Measurements from ENCODE around the gene HIPK2. TPM values are rescaled to one million over a fixed set of nuclear protein-coding genes. Genes with fewer than 3 reads are reported as not detected.
A peak's percentile ranks its signal among the peaks of the same experiment; 100 is the strongest.

Gene HIPK2
- total RNA-seq, 3 donors from 2014 or later (not counting 1 experiment from before 2014, with no cell fraction given), result 127 to 145 (median 144) TPM

- peaks cover 51 to 65% of the 10 kb centered on the region in 2 donors for H3K4me1 Mint-ChIP-seq
- intact Hi-C loops (cut with micrococcal nuclease), result no loop called here
- no peaks in the 10 kb centered on the region for H3K27me3 ChIP-seq (ENCODE audit: control insufficient read depth, insufficient read depth, low read length)
- 100% methylated on average over 2 of the region's 2 CpGs for WGBS (ENCODE audit: insufficient coverage)
- H3K27ac ChIP-seq (ENCODE audit: low read length), result no peak overlapping the region
- H3K9me3 Mint-ChIP-seq, result no peaks in the 10 kb centered on the region
- H3K27ac Mint-ChIP-seq, result peak overlapping the region; percentile 50 to 63
- no peaks in the 10 kb centered on the region for H3K27me3 Mint-ChIP-seq (ENCODE audit: low read depth in 2 of 2)
- no peak for ATAC-seq
- H3K4me3 ChIP-seq (ENCODE audit: low read length), result no peak overlapping the region
- no peak for TF ChIP-seq CTCF (IDR thresholded peaks at IDR 0.05)
- H3K9me3 ChIP-seq (ENCODE audit: control insufficient read depth, insufficient read depth, low read length), result no peaks in the 10 kb centered on the region
- no peaks in the 10 kb centered on the region for H3K36me3 Mint-ChIP-seq
- H3K4me3 Mint-ChIP-seq, result no peak overlapping the region
- DNase-seq, result no peak
- H3K36me3 ChIP-seq (ENCODE audit: control insufficient read depth, insufficient read depth, low read length), result no peaks in the 10 kb centered on the region
- peaks cover 23% of the 10 kb centered on the region for H3K4me1 ChIP-seq (ENCODE audit: control insufficient read depth, insufficient read depth, low read length)
Measured at GRCh38 chr7:139676390-139676789, 101.4 kb downstream of the HIPK2 start.

GRCh38 chr7:139675127-139676125, 102.4 kb downstream of the HIPK2 start:
- Histone ChIP-seq H3K4me1 (ENCODE audit: control insufficient read depth, insufficient read depth, low read length) (peaks cover 13% of the 10 kb centered on the region), H3K36me3 (ENCODE audit: control insufficient read depth, insufficient read depth, low read length) (no peaks in the 10 kb centered on the region), H3K27me3 (ENCODE audit: control insufficient read depth, insufficient read depth, low read length) (no peaks in the 10 kb centered on the region), H3K27ac (ENCODE audit: low read length) (no peak overlapping the region), H3K4me3 (ENCODE audit: low read length) (no peak overlapping the region), H3K9me3 (ENCODE audit: control insufficient read depth, insufficient read depth, low read length) (no peaks in the 10 kb centered on the region)
- H3K9me3 Mint-ChIP-seq, result no peaks in the 10 kb centered on the region
- peaks cover 41 to 55% of the 10 kb centered on the region in 2 donors for H3K4me1 Mint-ChIP-seq
- no peak for ATAC-seq
- intact Hi-C loops (cut with micrococcal nuclease), result no loop called here
- H3K36me3 Mint-ChIP-seq, result no peaks in the 10 kb centered on the region
- H3K4me3 Mint-ChIP-seq, result no peak overlapping the region
- no peaks in the 10 kb centered on the region for H3K27me3 Mint-ChIP-seq (ENCODE audit: low read depth in 2 of 2)
- DNase-seq, result no peak
- no peak for TF ChIP-seq CTCF (IDR thresholded peaks at IDR 0.05)
- H3K27ac Mint-ChIP-seq, result peak overlapping the region; percentile 50 to 63
- WGBS (ENCODE audit: insufficient coverage), result 71% methylated on average over 11 of the region's 12 CpGs

DNA sequence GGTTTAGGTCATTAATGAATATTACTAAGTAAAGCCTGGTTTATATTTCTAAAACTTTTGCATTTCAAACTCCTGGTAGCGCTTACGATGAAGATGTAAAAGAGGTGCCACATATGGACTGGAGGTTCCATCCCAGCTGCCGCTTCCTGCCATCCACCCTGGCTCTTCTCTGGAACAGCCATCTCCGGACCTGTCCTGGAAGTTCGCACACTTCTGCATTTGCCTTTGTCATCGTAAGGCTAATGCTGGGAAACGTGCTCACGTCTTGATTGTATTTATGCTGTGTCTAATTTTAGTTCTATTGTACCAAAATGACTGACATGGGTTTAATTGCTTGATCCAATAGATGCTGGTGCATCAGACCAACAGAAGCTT, 103.1 kb downstream of the HIPK2 start:
- no peak overlapping the region for H3K4me3 Mint-ChIP-seq
- peaks cover 41 to 55% of the 10 kb centered on the region in 2 donors for H3K4me1 Mint-ChIP-seq
- Histone ChIP-seq H3K4me1 (ENCODE audit: control insufficient read depth, insufficient read depth, low read length) (peaks cover 6% of the 10 kb centered on the region), H3K4me3 (ENCODE audit: low read length) (no peak overlapping the region), H3K9me3 (ENCODE audit: control insufficient read depth, insufficient read depth, low read length) (no peaks in the 10 kb centered on the region), H3K36me3 (ENCODE audit: control insufficient read depth, insufficient read depth, low read length) (no peaks in the 10 kb centered on the region), H3K27ac (ENCODE audit: low read length) (no peak overlapping the region), H3K27me3 (ENCODE audit: control insufficient read depth, insufficient read depth, low read length) (no peaks in the 10 kb centered on the region)
- TF ChIP-seq CTCF (IDR thresholded peaks at IDR 0.05), result no peak
- no peak for DNase-seq
- H3K27ac Mint-ChIP-seq, result peak overlapping the region; percentile 50 to 63
- intact Hi-C loops (cut with micrococcal nuclease), result no loop called here
- no peak for ATAC-seq
- no peaks in the 10 kb centered on the region for H3K27me3 Mint-ChIP-seq (ENCODE audit: low read depth in 2 of 2)
- no peaks in the 10 kb centered on the region for H3K36me3 Mint-ChIP-seq
- no peaks in the 10 kb centered on the region for H3K9me3 Mint-ChIP-seq
- 78% methylated on average over 8 of the region's 8 CpGs for WGBS (ENCODE audit: insufficient coverage)

Data from natural killer cell (primary cell).